ENCODE results near the gene TMEM258.

TMEM258 gene

GRCh38 chr11:61754534-61755482 lies 37.6 kb downstream of the TMEM258 start:
- no peak for DNase-seq

GRCh38 chr11:61753672-61754071 lies 38.7 kb downstream of the TMEM258 start:
- DNase-seq, result no peak

- no peak for DNase-seq
These were observed 39.4 kb downstream of the TMEM258 start for GRCh38 chr11:61752925-61753521.

DNA sequence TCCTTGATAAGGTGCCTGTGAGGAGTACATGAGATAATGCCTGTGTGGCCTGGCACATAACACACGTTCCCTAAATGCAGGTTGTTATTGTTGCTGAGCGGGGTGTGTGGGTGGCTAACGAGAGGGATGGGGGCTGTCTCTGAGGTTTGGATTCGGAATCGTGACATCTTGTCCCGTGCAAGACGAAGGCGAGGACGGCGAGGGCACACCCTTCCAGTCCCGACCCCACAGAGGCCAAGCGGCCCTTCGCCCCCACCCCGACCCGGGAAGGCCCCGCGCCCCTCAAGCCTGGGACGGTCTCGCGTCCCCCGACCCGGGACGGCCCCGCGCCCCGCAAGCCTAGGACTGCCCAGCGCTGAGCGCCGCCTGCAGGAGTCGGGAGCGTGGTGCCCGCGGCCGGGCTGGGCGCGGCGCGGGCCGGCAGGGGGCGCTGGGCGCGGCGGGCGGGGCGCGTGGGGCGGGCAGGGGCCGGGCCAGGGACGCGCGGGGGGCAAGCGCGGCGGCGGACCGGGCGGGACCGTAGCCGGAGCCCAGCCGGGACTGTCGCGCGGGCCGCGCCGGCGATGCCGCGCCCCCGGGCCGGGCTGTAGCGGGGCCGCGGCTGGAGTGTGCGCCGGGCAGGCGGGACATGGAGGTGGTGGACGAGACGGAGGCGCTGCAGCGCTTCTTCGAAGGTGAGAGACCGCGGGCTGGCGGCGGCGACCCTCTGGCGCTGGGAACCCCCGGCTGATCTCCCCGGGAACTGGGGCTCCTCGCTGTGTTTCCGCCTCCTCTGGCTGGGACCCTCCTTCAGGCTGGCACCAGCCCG lies 40.1 kb downstream of the TMEM258 start, which contains the start of gene MYRF:
Gene MYRF, plus strand, starts transcription at position 520 of the 808 bp plus-strand sequence. Its CDS starts 109 bp downstream, at position 629.
- DNase-seq, result peak; percentile 26

- DNase-seq, result no peak
These were observed 41.0 kb downstream of the TMEM258 start for GRCh38 chr11:61751384-61751783.

- no peak for DNase-seq
These were observed 41.6 kb downstream of the TMEM258 start for GRCh38 chr11:61750631-61751273.

GRCh38 chr11:61749591-61750217 lies 42.7 kb downstream of the TMEM258 start:
- DNase-seq, result no peak

- no peak for DNase-seq
These were observed 44.5 kb downstream of the TMEM258 start for GRCh38 chr11:61747967-61748285.

DNA sequence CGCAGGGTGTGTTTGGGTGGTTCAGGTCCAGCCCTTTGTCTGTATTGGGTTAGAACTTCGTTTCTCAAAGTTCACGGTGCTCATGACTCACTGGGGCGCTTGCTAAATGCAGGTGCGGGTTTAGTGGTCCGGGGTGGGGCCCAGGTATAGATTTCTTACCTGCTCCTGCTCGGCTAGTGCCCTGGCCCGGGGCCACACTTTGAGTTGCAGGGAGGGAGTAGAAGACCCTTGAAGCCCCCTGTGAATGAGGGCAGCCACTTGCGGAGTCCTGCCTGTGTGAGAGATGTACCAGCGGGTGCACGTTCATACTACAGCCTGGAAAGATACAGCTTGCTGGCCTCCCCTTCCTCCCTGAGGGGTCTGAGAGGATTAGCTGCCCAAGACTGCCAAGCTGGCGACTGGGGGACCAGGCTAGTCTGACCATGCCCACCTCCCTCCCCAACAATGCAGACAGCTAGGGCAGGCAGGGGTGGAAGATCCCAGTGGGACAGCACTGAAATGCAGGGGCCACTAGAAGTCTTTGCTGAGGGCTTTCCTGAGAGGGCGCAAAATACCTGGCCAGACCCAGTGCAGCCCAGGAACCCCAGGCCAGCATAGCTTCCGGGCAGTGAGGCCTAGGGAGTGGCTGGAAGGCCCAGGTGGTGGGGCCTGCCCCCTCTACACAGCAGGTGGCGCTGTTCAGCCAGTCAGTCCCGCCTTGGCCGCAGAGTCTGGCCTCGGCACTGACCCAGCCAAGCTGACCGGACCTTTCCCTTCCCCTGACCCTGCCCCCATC lies 45.0 kb downstream of the TMEM258 start:
- DNase-seq, result peak; percentile 80

- no peak for DNase-seq
These were observed 45.8 kb downstream of the TMEM258 start for GRCh38 chr11:61746442-61747191.

DNA sequence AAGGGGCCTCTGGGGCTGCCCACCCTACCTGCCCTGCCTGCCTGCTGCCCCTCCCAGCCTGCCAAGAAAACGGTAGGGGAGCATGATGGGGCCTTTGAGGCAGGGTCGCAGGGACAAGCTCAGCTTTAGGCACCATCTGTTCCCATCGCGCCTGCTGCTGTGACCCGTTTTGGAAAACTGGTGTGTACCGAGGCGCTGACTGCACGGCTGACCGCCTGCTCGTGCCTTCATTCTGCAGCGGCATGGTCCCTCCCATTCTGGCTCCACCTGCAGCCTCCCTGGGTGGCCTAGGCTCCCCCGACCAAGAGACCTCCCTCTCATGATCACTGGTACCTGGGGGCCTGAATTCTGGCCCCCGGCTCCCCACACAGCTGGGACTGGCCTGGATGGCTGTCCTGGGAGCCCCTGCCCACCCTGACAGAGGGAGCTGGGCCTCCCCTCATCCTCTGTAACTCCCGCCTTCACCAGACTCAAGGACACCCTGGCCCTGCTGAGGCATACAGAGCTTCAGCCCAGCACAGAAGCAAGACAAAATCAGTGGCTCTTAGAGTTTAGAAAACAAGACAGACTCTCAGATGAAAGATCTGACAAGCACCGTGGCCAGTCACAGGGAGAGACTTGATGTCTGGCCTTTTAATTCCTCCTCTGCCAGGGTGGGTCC lies 46.5 kb downstream of the TMEM258 start:
- DNase-seq, result no peak

DNA sequence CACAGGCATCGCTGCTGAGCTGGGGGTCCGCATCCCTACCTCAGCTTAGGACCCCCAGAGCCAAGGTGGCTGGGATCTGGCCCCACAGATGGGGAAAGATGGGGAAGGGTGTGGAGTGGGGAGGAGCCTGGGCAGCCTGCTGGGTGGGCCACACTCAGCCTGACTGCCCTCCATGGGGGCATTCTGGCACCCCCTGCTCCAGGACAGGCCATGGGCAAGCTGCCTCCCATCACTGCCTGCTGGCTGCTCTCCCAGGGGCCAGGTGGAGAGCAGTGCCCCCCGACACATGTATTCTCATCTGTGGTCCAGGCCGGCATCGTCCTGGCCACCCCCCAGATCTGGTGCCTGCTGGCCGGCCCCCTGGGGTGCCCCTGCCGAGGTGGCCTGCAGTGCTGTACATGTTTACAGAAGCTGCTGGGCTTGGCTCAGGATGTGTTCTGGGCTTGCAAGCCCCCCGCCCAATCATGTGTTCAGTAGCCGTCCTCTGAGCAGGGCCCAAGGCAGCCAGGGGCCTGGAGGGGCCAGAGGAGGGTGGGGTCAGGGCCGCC lies 47.7 kb downstream of the TMEM258 start:
- DNase-seq, result no peak

DNA sequence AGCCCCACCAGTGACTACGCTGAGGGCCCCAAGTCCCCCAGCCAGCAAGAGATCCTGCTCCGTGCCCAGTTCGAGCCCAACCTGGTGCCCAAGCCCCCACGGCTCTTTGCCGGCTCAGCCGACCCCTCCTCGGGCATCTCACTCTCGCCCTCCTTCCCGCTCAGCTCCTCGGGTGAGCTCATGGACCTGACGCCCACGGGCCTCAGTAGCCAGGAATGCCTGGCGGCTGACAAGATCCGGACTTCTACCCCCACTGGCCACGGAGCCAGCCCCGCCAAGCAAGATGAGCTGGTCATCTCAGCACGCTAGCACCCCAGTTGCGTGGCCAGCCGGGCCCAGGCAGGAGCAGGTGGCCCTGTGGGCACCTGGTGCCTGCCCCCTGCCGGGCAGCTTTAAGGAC lies 48.2 kb downstream of the TMEM258 start:
- DNase-seq, result no peak

DNA sequence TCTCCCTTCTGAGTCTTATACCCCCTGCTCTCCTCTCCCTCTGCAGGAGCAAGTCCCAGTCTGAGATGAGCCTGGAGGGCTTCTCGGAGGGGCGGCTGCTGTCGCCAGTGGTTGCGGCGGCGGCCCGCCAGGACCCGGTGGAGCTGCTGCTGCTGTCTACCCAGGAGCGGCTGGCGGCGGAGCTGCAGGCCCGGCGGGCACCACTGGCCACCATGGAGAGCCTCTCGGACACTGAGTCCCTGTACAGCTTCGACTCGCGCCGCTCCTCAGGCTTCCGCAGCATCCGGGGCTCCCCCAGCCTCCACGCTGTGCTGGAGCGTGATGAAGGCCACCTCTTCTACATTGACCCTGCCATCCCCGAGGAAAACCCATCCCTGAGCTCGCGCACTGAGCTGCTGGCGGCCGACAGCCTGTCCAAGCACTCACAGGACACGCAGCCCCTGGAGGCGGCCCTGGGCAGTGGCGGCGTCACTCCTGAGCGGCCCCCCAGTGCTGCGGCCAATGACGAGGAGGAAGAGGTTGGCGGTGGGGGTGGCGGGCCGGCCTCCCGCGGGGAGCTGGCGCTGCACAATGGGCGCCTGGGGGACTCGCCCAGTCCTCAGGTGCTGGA lies 48.8 kb downstream of the TMEM258 start:
- no peak for DNase-seq

DNA sequence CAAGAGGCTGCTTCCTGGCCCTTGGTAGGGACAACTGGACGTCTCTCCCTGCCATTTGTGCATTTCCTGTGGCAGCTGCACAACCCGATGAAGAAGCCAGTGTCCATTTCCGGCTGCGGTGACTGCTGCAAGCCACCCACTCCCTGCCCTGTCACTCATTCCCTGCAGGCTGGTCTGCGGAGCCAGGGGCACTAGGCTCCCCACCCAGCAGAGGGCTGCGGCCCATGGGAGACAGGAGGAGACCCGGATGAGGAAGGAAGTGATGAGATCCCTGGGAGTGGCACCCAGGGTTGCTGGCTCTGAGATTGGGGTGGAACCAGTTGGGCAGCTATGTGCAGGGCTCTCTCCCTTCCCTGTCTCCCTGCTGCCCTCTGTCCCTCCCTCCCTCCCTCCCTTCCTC lies 50.0 kb downstream of the TMEM258 start:
- no peak for DNase-seq

- peak; percentile 43 for DNase-seq
These were observed 52.4 kb downstream of the TMEM258 start for GRCh38 chr11:61739966-61740365.

DNA sequence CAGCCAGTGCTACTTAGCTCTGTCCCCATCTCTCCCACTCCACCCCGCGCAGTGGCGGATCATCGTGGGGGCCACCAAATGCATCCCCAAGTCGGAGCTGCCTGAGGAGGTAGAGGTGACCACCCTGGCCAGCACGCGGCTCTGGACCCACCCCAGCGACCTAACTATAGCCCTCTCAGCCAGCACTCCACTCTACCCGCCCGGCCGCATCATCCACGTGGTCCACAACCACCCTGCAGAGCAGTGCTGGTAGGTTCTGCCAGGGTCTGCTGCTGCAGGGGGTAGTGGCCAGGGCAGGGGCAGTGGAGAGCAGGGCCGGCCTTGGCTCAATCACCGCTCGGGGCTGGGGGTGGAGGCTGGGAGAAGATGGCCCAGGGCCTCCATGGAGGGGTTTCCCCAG lies 53.0 kb downstream of the TMEM258 start:
- DNase-seq, result no peak

Measured in NCI-H510A treated with DMSO at 0.1 percent for 48 hours (cell line).